ENCODE results near the gene CDK17. TPM values are rescaled to one million over a fixed set of nuclear protein-coding genes. Genes with fewer than 3 reads are reported as not detected.
"Not testable (repeated sequence)": the region's sequence is repeated elsewhere in the genome, so short reads cannot be mapped to it uniquely, and the experiment has no call there.

Gene CDK17
- 19.1 and 25.8 TPM in 2 replicates for total RNA-seq (2014; rRNA removed; shearing (Covaris generic))

- peak; percentile 81 for DNase-seq (ENCODE audit: low read depth)
Observed at GRCh38 chr12:96399919-96400630, at the start of gene CDK17. Gene CDK17, minus strand, starts transcription at chr12:96400439. Its CDS starts 65,603 bp downstream, at chr12:96334836.

- DNase-seq (ENCODE audit: low read depth): peak; percentile 89
Observed at GRCh38 chr12:96448300-96448699, 48.1 kb upstream of the CDK17 start.

- no peak for DNase-seq (ENCODE audit: low read depth)
Observed at GRCh38 chr12:96447256-96447655, 47.0 kb upstream of the CDK17 start.

- peak; percentile 95 for DNase-seq (ENCODE audit: low read depth)
Observed at GRCh38 chr12:96445691-96446583, 45.7 kb upstream of the CDK17 start.

GRCh38 chr12:96444399-96444798 lies 44.2 kb upstream of the CDK17 start:
- no peak for DNase-seq (ENCODE audit: low read depth)

GRCh38 chr12:96442906-96443305 lies 42.7 kb upstream of the CDK17 start:
- DNase-seq (ENCODE audit: low read depth): no peak

GRCh38 chr12:96441816-96442215 lies 41.6 kb upstream of the CDK17 start:
- no peak for DNase-seq (ENCODE audit: low read depth)

GRCh38 chr12:96438330-96438729 lies 38.1 kb upstream of the CDK17 start:
- no peak for DNase-seq (ENCODE audit: low read depth)

- DNase-seq (ENCODE audit: low read depth): no peak
Observed at GRCh38 chr12:96437171-96437445, 36.9 kb upstream of the CDK17 start.

- no peak for DNase-seq (ENCODE audit: low read depth)
Observed at GRCh38 chr12:96436366-96437170, 36.3 kb upstream of the CDK17 start.

- peak; percentile 96 for DNase-seq (ENCODE audit: low read depth)
Observed at GRCh38 chr12:96434107-96434506, 33.9 kb upstream of the CDK17 start.

GRCh38 chr12:96432496-96433321 lies 32.5 kb upstream of the CDK17 start:
- DNase-seq (ENCODE audit: low read depth): not testable (repeated sequence)

- peak; percentile 61 for DNase-seq (ENCODE audit: low read depth)
Observed at GRCh38 chr12:96431067-96431466, 30.8 kb upstream of the CDK17 start.

- DNase-seq (ENCODE audit: low read depth): peak; percentile 99
Observed at GRCh38 chr12:96427269-96427729, 27.1 kb upstream of the CDK17 start.

- DNase-seq (ENCODE audit: low read depth): peak; percentile 70
Observed at GRCh38 chr12:96425951-96426350, 25.7 kb upstream of the CDK17 start.

- peak; percentile 87 for DNase-seq (ENCODE audit: low read depth)
Observed at GRCh38 chr12:96425321-96425720, 25.1 kb upstream of the CDK17 start.

- DNase-seq (ENCODE audit: low read depth): no peak
Observed at GRCh38 chr12:96424601-96425000, 24.4 kb upstream of the CDK17 start.

- peak; percentile 50 for DNase-seq (ENCODE audit: low read depth)
Observed at GRCh38 chr12:96422192-96422591, 22.0 kb upstream of the CDK17 start.

- DNase-seq (ENCODE audit: low read depth): no peak
Observed at GRCh38 chr12:96421014-96421413, 20.8 kb upstream of the CDK17 start.

GRCh38 chr12:96420277-96420835 lies 20.1 kb upstream of the CDK17 start:
- DNase-seq (ENCODE audit: low read depth): no peak

All from M059J (cell line).